Transverse colon (tissue), 4 donors: ENCODE data around the gene CTNNBIP1.

Source experiments
- EP300 ChIP-seq: sonication (generic); formaldehyde crosslinking; IDR thresholded peaks from one replicate; pipeline ENCODE4 v1.6.1; 2017; ENCODE audit warnings: antibody characterized with exemption, low read depth
- POLR2AphosphoS5 ChIP-seq, 3 donors: sonication (generic); formaldehyde crosslinking; IDR thresholded peaks; one replicate each; pipeline ENCODE4 v1.6.1; 2016; ENCODE audit warnings: antibody characterized with exemption in 3 of 3
- TF ChIP-seq, protein P1 (sequence below), 5 experiments: fragments of 200-600 bp in 3 of 5; fragments of 450-650 bp in 2 of 5; sonication (generic) in 3 of 5; IDR thresholded peaks; 1 replicate in 2 of 5; 2 replicates in 3 of 5; pipeline ENCODE4 v1.5.1; 2016 to 2017; ENCODE audit warnings: antibody characterized with exemption in 5 of 5, inconsistent platforms in 3 of 5, mild to moderate bottlenecking in 2 of 5, moderate library complexity in 1 of 5

DNA sequence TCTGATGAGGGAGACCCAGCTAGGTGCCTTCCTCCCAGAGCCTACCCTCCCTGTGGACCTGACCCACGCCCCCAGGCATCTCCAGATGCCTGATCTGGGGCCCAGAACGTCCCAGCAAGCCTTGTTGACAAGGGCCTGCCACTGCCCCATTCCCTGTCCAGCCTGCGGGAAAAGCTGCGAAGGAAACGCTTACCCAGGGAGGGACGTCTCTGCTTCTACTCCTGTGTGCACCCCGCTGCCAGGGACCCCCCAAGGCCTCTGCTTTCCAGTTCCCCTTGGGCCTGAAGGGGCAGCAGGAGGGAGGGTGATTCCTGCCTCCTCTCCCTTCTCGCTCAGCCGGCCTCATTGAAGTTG lies 74.7 kb downstream of the CTNNBIP1 start:
- TF ChIP-seq, protein P1, sequence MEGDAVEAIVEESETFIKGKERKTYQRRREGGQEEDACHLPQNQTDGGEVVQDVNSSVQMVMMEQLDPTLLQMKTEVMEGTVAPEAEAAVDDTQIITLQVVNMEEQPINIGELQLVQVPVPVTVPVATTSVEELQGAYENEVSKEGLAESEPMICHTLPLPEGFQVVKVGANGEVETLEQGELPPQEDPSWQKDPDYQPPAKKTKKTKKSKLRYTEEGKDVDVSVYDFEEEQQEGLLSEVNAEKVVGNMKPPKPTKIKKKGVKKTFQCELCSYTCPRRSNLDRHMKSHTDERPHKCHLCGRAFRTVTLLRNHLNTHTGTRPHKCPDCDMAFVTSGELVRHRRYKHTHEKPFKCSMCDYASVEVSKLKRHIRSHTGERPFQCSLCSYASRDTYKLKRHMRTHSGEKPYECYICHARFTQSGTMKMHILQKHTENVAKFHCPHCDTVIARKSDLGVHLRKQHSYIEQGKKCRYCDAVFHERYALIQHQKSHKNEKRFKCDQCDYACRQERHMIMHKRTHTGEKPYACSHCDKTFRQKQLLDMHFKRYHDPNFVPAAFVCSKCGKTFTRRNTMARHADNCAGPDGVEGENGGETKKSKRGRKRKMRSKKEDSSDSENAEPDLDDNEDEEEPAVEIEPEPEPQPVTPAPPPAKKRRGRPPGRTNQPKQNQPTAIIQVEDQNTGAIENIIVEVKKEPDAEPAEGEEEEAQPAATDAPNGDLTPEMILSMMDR (IDR thresholded peaks at IDR 0.05) = no peak
- TF ChIP-seq EP300 (no peak), POLR2AphosphoS5 (IDR thresholded peaks at IDR 0.05) (no peak)
